Small intestine (tissue), 7 donors: Measurements from ENCODE around the gene HERPUD2. TPM values are rescaled to one million over a fixed set of nuclear protein-coding genes. Genes with fewer than 3 reads are reported as not detected.
"Not testable (repeated sequence)": the region's sequence is repeated elsewhere in the genome, so short reads cannot be mapped to it uniquely, and the experiment has no call there.

Source experiments
- DNase-seq, 2 donors: peaks; one replicate each; pipeline versions ENCODE4 v3.0.0 to v3.0.0-alpha.2; 2013
- FAIRE-seq: peaks from 2 replicates; lab custom pipeline; 2012; peaks lifted over from hg19 to GRCh38; lab: Jason Lieb, UNC
- H3K27ac ChIP-seq, 3 donors: one replicate each; pipeline ENCODE4 v1.5.1; 2013; ENCODE audit warnings: low read length in 2 of 3, mild to moderate bottlenecking in 2 of 3, control low read depth in 1 of 3, inconsistent platforms in 1 of 3, low read depth in 1 of 3, moderate library complexity in 1 of 3
- H3K27me3 ChIP-seq, 3 donors: one replicate each; pipeline ENCODE4 v1.6.1; 2013; ENCODE audit warnings: low read length in 3 of 3, inconsistent platforms in 1 of 3; ENCODE audit not compliant: control insufficient read depth in 3 of 3, insufficient read depth in 3 of 3
- H3K36me3 ChIP-seq, 3 donors: one replicate each; pipeline ENCODE4 v1.6.1; 2013; ENCODE audit warnings: low read length in 3 of 3, inconsistent platforms in 1 of 3, low read depth in 1 of 3, mild to moderate bottlenecking in 1 of 3, moderate library complexity in 1 of 3; ENCODE audit not compliant: control insufficient read depth in 3 of 3, insufficient read depth in 2 of 3
- H3K4me1 ChIP-seq, 3 donors: one replicate each; pipeline ENCODE4 v1.6.1; 2013; ENCODE audit warnings: low read length in 2 of 3, inconsistent platforms in 1 of 3, low read depth in 1 of 3, mild to moderate bottlenecking in 1 of 3, moderate library complexity in 1 of 3; ENCODE audit not compliant: control insufficient read depth in 3 of 3, insufficient read depth in 2 of 3
- H3K4me3 ChIP-seq, 3 donors: one replicate each; pipeline ENCODE4 v1.5.1; 2013; ENCODE audit warnings: low read length in 3 of 3, control low read depth in 1 of 3, inconsistent platforms in 1 of 3, low read depth in 1 of 3, mild to moderate bottlenecking in 1 of 3, moderate library complexity in 1 of 3
- H3K9me3 ChIP-seq, 2 donors: one replicate each; pipeline ENCODE4 v1.6.1; 2013; ENCODE audit warnings: low read depth in 1 of 2, low read length in 1 of 2; ENCODE audit not compliant: control insufficient read depth in 2 of 2, insufficient read depth in 1 of 2
- WGBS, 3 donors: extraction: QIAGEN DNeasy Blood & Tissue Kit; methylation state at CpG; one replicate each; pipeline ENCODE4 v1.1.7; 2013; 5-methylcytosine and 5-hydroxymethylcytosine counted together
- polyA plus RNA-seq, 4 donors: library from polyadenylated mRNA; stranded (reverse) in 3 of 4; unstranded in 1 of 4; fragments of 200-250 nt in 3 of 4; fragments of 120-200 nt in 1 of 4; gene quantifications; one replicate each; pipeline versions ENCODE4 v1.2.1 to v1.2.3, GENCODE V29; 2013
- donor health status: healthy with polysubstance abuse.
- donor health status: control.
- donor health status: control.
- donor health status: Bipolar disorder and iron deficiency.
- donor health status: healthy.

HERPUD2 gene
- polyA plus RNA-seq, 4 donors = 8.9 to 23.5 (median 10.1) TPM

- no peaks in the 10 kb centered on the region for H3K36me3 ChIP-seq
- H3K4me3 ChIP-seq = no peak overlapping the region
- peaks cover 0 to 7% of the 10 kb centered on the region in 2 donors for H3K9me3 ChIP-seq
- DNase-seq (no peak), FAIRE-seq (no peak)
- 86 to 90% (median 89%) methylated on average over 10 of the region's 10 CpGs for WGBS, 3 donors
- no peaks in the 10 kb centered on the region for H3K27me3 ChIP-seq
- no peak overlapping the region for H3K27ac ChIP-seq
- peaks cover 0 to 2% (median 1%) of the 10 kb centered on the region in 3 donors for H3K4me1 ChIP-seq
These were observed 2.7 kb upstream of the HERPUD2 start for GRCh38 chr7:35697414-35698175.

DNA sequence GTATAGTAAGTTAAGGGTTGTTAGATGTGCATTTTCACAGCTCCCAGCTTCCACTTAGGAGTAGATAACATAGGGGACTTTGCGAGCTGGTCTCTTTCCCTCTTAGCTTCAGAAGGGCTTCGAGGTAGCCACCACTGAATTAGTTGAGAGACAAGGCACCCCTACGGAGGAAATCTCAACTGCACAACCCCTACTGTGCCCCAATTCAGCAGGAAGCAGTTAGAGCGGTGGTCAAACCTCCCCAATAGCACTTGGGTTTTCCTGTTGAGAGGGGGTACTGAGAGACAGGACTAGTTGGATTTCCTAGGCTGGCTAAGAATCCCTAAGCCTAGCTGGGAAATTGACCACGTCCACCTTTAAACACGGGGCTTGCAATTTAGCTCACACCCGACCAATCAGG is 1.1 kb upstream of the HERPUD2 start:
- 81 to 86% (median 83%) methylated on average over 7 of the region's 7 CpGs for WGBS, 3 donors
- Histone ChIP-seq H3K27ac (no peak overlapping the region), H3K4me1 (peaks cover 1 to 9% (median 4%) of the 10 kb centered on the region in 3 donors), H3K36me3 (peaks cover 0 to 2% (median 0%) of the 10 kb centered on the region in 3 donors), H3K4me3 (peak overlapping the region in 2 of 3 donors; percentile 93 to 98), H3K27me3 (no peaks in the 10 kb centered on the region), H3K9me3 (peaks cover 0 to 7% of the 10 kb centered on the region in 2 donors)
- DNase-seq (no peak), FAIRE-seq (no peak)

GRCh38 chr7:35695473-35695850 is 527 bp upstream of the HERPUD2 start:
- WGBS, 3 donors = 6 to 11% (median 7%) methylated on average over 10 of the region's 10 CpGs
- H3K36me3 ChIP-seq = peaks cover 0 to 2% (median 0%) of the 10 kb centered on the region in 3 donors
- H3K27ac ChIP-seq = peak overlapping the region; percentile 87 to 98 (median 97)
- peaks cover 0 to 7% of the 10 kb centered on the region in 2 donors for H3K9me3 ChIP-seq
- H3K4me3 ChIP-seq = peak overlapping the region; percentile 85 to 98 (median 93)
- H3K4me1 ChIP-seq = peaks cover 1 to 13% (median 4%) of the 10 kb centered on the region in 3 donors
- no peaks in the 10 kb centered on the region for H3K27me3 ChIP-seq
- DNase-seq (peak in 1 of 2 donors; percentile 19), FAIRE-seq (no peak)

DNA sequence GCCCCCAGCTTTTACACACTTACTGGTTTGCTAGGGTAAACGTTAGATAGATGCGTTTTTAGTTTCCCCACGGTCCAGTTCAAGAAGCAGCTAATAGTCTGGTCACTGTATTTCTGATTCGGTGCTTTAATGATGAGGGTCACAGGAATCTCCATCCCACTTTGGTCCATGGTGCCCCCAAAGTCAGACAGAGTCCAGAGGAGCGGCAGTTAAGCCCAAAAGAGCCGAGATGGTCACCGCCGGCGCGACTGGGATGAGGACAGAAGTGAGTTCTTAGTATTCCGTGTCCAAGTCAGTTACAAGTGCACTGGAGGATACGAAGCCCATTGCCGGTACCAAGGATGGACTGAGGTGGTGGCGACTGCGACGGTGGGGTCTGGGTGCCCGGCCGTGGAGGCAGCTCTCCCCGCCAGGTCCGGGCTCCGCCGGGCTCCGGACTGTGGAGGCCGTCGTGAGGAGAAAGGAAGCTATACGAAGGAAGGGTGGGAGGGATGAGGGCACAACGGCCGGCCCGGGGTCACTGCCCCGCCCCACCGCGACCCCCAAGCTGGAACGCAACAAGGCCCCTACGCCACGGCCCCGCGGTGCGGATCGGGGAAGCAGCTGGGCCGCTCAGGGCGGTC is 663 bp downstream of the HERPUD2 start:
- Histone ChIP-seq H3K27me3 (no peaks in the 10 kb centered on the region), H3K9me3 (peaks cover 0 to 7% of the 10 kb centered on the region in 2 donors), H3K27ac (peak overlapping the region; percentile 87 to 98 (median 97)), H3K36me3 (peaks cover 0 to 2% (median 0%) of the 10 kb centered on the region in 3 donors), H3K4me1 (peaks cover 1 to 15% (median 7%) of the 10 kb centered on the region in 3 donors), H3K4me3 (peak overlapping the region; percentile 85 to 98 (median 93))
- DNase-seq (peak in 1 of 2 donors; percentile 28), FAIRE-seq (no peak)
- WGBS, 3 donors = 0 to 1% (median 0%) methylated on average over 37 to 41 of the region's 41 CpGs

DNA sequence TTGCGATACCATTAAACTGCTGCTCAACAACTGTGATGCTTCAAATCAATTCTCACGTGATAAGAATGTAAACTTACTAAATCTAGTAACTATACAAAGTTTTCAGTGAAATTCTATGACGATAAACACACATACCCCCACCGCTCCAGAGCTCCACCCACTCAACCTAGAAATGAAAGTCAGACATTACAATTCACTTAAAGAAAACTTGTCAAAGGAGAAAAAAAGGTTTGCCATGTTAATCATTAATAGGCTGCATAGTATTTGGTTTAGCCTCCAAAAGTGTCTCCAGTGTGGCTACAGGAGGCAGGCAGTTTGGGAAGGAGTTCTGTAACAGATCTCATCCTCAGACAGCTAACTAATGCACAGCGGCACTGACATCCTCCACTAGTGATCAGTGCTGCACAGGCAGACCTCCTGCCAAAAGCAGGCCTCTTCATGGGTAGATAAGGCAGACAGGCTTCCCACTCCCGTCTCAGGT is 3.1 kb downstream of the HERPUD2 start:
- FAIRE-seq (no peak), DNase-seq (peak in 1 of 2 donors; percentile 25)
- peaks cover 0 to 2% (median 0%) of the 10 kb centered on the region in 3 donors for H3K36me3 ChIP-seq
- H3K4me1 ChIP-seq = peaks cover 1 to 19% (median 7%) of the 10 kb centered on the region in 3 donors
- H3K27ac ChIP-seq = peak overlapping the region in 2 of 3 donors; percentile 2 to 33
- no peaks in the 10 kb centered on the region for H3K27me3 ChIP-seq
- peaks cover 0 to 7% of the 10 kb centered on the region in 2 donors for H3K9me3 ChIP-seq
- WGBS, 3 donors = 47 to 73% (median 51%) methylated on average over 6 of the region's 6 CpGs
- peak overlapping the region in 2 of 3 donors; percentile 17 to 19 for H3K4me3 ChIP-seq

DNA sequence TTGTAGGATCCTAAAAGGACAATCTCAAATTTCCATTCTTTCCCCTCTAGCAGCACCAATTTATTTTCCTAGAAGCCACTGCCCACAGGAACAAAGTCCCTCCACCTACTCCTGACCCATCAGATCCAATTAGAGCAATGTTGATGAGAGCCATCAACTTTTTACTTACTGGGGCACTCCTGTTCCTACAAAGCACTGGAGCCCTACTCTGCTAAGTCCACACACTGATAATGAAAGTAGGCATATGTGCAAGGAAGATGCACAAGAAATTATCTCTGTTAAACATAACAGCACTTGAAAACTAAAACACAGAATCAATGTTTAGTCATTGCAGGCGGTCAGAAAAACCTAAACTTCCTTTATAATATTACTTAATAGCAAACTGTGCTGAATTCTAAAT is 3.6 kb downstream of the HERPUD2 start:
- Histone ChIP-seq H3K9me3 (peaks cover 0 to 2% of the 10 kb centered on the region in 2 donors), H3K4me3 (peak overlapping the region in 1 of 3 donors; percentile 19), H3K4me1 (peaks cover 1 to 19% (median 7%) of the 10 kb centered on the region in 3 donors), H3K27ac (peak overlapping the region in 1 of 3 donors; percentile 60), H3K27me3 (no peaks in the 10 kb centered on the region), H3K36me3 (peaks cover 0 to 2% (median 0%) of the 10 kb centered on the region in 3 donors)
- DNase-seq (no peak), FAIRE-seq (no peak)
- WGBS, 3 donors = 54 to 86% (median 65%) methylated on average over 1 of the region's 1 CpG

DNA sequence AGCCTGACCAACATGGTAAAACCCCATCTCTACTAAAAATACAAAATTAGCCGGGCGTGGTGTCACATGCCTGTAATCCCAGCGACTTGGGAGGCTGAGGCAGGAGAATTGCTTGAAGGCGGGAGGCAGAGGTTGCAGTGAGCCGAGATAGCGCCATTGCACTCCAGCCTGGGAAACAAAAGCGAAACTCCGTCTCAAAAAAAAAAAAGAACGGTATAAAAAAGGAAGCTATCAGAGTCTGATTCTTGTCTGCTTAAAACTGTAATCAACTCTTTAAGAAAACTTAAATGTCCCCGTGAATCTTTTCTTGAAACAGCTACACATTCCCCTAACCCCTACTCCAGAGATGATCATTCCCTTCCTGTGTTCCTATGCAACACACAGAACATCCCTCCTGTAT is 4.3 kb downstream of the HERPUD2 start:
- H3K27me3 ChIP-seq, H3K36me3 ChIP-seq, FAIRE-seq, H3K9me3 ChIP-seq, DNase-seq: not testable (repeated sequence)
- Histone ChIP-seq H3K4me3 (peak overlapping the region in 1 of 3 donors; percentile 33), H3K27ac (peak overlapping the region in 1 of 3 donors; percentile 38), H3K4me1 (peaks cover 1 to 19% (median 7%) of the 10 kb centered on the region in 3 donors)
- 73 to 78% (median 76%) methylated on average over 10 of the region's 10 CpGs for WGBS, 3 donors

- no peak for FAIRE-seq
- no peak for DNase-seq
- 96 to 99% (median 97%) methylated on average over 5 of the region's 5 CpGs for WGBS, 3 donors
- H3K27ac ChIP-seq = no peak overlapping the region
- H3K36me3 ChIP-seq = peaks cover 0 to 13% (median 0%) of the 10 kb centered on the region in 3 donors
- H3K4me1 ChIP-seq = peaks cover 0 to 9% (median 3%) of the 10 kb centered on the region in 3 donors
- H3K27me3 ChIP-seq = no peaks in the 10 kb centered on the region
- no peaks in the 10 kb centered on the region for H3K9me3 ChIP-seq
- H3K4me3 ChIP-seq = no peak overlapping the region
These were observed 9.2 kb downstream of the HERPUD2 start for GRCh38 chr7:35685781-35686180.
